HG03442 (cell line): Measurements from ENCODE around the gene ATP5F1C.
A peak's percentile ranks its signal among the peaks of the same experiment; 100 is the strongest.
"Not testable (repeated sequence)": the region's sequence is repeated elsewhere in the genome, so short reads cannot be mapped to it uniquely, and the experiment has no call there.

Experiments used
- ATAC-seq: cut with Tn5 transposase; IDR thresholded peaks from one replicate; pipeline ENCODE4 v1.9.1; 2021; ENCODE audit warnings: mild to moderate bottlenecking, moderate library complexity; ENCODE audit not compliant: unreplicated experiment

Gene ATP5F1C

DNA sequence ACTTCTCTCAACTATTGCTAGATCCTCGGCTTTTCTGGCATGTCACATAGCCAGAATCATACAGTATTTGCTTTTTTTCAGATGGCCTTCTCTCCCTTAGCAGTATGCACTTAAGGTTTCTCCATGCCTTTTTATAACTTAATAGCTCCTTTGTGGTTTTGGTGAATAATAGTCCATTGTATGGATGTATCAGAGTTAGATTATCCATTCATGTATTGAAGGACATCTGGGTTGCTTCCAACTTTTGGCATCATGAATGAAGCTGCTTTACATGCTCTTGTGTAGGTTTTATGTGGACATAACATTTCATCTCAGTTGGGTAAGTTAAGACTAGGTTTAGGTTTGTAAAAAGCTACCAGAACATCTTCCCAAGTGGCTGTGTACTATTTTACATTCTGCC, 4.6 kb downstream of the ATP5F1C start:
- ATAC-seq = no peak

DNA sequence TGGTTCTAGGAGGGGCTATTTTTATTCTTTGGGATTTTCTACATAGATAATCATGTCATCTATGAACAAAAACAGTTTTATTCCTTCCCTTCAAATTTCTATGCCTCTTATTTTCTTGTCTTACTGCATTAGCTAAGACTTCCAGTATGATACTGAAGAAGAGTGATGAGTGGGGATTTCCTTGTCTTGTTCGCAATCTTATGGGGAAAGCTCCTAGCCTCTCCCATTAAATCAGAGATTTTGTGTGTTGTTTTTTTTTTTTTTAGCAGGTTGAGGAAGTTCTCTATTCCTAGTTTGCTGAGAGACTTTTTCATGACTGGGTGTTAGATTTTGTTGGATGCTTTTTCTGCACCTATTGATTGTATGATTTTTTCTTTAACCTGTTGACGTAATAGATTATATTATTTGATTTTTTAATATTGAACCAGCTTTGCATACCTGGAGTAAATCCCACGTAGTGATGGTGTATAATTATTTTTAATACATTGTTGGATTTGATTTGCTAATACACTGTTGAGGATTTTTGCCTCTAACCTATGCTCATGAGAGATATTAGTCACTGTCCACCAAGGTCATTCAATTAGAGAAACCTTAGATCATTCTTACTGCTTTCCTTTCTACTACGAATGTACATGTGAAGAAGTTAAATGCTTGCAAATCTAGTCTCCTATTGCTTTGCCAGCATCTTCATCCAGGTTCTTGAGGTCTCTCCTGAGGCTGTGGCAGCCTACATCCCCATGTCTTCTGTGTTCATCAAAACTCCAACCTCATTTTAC, 6.5 kb downstream of the ATP5F1C start:
- ATAC-seq = no peak

DNA sequence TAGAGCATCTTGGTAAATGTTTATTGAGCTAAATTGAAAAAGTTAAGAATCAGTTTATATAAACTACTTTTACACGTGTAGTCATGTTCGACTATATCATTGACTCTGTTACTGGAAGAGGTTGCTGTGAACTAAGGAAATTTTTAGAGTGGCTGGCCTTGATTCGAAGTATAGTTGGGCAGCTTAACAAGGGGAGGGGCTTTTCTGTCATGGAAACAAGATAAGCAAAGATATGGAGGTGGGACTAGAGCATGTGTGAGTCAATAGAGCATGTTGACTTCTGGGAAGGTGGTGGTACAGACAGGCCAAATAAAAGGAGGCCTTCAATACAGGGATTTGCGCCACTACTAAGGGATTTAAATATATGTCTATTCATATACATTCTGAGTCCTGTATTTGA, 7.6 kb downstream of the ATP5F1C start:
- ATAC-seq = no peak

DNA sequence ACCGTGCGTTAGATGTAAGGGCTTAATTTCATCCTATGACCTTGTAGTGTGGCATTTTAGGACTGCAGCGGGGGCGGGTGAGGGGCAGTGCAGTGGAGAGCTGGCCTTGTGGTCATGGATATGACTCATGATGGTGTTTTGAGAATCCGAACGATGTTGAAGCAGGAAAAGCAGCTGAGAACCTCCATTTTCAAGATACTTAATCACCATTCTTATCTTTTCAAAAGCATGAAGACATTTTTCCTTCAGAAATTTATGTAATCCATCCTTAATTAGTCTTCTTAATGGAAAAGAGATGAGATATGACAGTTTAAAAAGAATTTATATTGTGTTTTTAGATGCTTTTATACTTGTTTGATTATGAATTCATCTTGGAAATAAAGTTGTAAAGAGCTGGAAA, 9.6 kb downstream of the ATP5F1C start:
- ATAC-seq = no peak

DNA sequence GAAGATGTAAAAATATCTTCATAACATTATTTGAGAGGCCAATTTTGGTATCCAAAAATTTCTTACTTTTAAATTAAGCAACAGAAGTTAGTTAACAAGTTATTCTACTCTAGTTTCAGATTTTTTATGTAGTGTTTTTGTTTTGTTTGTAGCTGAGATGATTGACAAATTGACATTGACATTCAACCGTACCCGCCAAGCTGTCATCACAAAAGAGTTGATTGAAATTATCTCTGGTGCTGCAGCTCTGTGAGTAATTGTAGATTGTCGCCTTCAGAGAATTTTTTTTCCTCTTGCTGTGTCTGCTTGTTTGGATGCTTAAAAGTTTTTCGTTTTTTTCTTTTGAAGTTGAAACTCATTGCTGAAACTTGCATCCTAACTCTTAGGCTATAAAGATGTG, 14.6 kb downstream of the ATP5F1C start:
- ATAC-seq = no peak

DNA sequence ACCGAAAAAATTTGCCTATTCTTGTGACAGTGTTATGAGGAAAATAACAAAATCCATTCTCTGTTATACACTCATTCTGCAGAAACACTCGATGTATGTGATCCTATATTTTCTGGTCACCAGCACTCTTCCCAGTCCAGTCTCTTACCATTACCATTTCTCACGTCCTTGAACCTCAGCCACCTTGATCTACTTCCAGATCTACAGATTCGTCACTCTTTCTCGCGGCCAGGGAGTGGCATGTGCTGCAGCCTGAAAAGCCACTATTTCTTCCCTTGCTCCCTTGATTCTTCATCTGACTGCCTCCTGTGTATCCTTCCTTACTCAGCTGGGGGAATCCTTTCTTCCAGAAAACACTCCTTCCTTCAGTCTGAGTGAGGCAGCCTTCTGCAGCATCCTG, 16.2 kb downstream of the ATP5F1C start:
- ATAC-seq = no peak

DNA sequence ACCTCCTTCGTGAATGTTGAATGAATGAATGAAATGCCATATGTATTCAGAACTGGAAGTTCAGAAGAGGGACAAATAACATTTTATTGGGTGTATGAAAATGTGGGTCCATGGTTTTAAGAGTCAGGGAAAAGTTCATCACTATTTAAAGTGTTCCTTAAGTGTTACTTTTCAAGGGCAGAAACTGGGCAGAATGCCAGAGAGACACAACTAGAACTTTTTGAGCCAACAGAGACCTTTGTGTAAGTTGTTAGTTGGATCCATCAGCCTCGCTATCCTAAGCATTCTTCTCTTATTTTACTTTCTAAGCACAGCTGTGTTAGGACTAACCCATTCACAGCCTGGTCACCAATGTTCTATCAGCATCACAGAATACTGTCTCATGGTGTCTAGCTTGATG, 16.8 kb downstream of the ATP5F1C start:
- no peak for ATAC-seq

DNA sequence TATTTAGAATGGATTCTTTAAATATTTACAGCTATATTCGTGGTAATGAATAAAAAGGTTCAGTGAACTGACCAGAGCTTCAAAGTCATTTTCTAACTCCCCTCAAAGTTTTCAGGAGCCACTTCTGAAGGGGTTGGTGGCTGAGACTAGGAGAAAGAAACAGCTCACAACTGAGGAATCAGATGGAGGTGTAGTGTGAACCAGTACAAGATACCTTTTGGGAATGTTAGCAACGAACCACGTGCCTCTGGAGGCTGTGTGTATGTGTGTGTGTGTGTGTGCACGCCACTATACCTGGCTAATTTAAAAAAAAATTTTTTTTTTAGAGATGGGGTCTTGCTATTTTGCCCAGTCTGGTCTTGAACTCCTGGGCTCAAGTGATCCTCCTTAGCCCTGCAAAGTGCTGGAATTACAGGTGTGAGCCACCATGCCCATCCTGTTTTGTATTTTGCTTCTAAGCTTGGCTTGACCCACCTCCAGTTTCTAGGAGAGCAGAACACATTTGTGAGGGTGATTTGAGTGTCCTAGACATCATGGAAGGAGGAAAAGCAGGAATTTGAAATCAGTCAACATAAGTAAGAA, 20.8 kb downstream of the ATP5F1C start:
- ATAC-seq = no peak

DNA sequence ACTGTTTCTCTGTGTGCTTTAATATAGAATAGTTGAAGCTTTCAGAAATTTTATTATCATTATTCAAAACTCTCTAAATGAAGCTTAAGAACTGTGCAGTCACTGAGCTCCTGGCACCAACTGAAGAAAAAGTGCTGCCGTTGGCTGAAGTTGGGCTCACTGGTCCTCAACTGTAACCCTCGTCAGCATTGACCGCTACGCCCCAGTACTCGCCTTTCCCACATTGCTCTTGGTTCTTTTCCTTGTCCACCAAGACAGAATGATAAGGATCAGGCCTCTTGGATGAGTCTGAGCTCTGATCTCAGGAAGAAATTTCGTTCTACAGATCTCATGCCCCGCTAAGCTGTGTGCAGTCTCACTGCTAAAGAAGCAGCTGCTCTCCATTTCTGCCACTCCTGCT, 22.5 kb downstream of the ATP5F1C start:
- no peak for ATAC-seq

DNA sequence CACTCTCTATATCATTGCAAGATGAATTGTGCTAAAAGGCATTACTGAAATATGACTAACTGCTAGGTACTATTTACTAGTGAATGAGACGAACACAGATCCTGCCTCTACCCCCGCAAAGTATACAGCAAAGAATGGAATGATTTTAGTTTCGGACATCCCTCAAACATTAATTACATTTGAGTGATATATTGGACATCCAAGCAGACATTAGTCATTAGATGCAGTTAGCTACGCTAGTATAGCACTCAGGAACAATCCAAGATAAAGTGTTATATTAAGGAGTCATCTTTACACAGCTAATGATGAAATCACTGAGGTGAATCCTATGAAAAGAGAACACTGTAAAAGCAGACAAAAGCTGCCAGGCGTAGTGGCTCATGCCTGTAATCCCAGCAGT, 23.0 kb downstream of the ATP5F1C start:
- ATAC-seq = no peak

DNA sequence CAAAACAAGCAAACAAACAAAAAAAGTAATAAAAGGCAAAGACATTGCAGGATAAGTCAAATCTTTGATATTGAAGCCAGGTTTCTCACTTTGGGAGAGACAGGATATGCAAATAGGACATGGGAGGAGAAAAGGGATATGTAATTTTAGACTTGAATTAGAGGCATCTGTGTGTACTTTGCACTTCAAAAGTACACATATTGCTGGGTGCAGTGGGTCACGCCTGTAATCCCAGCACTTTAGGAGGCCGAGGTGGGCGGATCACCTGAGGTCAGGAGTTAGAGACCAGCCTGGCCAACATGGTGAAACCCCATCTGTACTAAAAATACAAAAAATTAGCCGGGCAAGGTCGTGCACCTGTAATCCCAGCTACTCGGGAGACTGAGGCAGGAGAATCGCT, 23.8 kb downstream of the ATP5F1C start:
- ATAC-seq = not testable (repeated sequence)

DNA sequence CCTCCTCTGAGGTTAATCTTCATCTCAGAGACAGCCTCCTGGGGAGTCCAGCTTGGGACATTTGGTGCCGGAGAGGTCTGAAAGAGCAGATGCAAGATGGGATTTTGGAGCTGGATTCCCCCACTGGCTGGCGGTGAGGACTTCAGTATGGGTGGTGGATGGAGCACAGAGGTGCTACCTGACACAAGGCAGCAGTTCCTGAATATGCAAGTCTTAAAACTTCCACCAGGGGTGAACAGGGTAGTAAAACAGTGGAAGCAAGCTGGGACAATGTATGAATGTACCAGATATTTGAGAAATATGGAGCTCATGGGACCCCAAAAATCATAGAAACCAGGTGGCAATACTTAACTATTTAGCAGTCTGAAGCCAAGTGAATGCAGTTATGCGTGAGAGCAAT, 25.5 kb downstream of the ATP5F1C start:
- no peak for ATAC-seq

DNA sequence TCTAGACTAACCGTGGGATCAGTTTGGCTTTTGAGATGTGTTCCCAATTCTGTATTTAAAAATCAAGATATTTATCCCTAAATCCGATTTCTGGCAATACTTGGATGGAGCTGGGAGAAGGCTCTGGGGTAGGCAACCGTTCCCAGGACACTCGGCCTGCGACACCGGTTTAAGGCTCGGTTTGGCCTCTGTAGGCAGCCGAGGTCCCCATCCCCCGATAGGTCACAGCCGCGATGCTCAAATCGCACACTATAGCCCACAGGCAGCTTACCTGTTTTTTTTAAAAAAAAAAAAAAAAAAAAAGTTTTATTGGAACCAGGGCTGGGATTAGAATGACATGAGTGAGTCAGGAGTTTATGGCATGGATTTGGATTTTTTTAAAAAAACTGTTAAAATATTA, 29.6 kb downstream of the ATP5F1C start:
- no peak for ATAC-seq

DNA sequence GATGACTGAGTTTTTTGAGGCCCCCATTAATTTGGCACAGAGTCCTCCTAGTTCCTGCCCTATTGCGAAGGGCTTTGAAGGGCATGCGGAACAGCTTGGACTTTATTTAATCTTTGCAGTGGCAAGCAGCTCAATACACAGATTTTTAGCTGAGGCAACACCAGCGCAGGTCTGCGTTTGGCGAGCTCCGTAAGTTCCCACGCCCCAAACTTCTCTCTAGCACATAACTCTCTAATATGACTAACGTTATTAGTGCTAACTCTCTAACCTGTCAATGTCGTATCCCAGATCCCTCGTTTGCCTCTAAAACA, 30.0 kb downstream of the ATP5F1C start:
- peak; percentile 10 for ATAC-seq

DNA sequence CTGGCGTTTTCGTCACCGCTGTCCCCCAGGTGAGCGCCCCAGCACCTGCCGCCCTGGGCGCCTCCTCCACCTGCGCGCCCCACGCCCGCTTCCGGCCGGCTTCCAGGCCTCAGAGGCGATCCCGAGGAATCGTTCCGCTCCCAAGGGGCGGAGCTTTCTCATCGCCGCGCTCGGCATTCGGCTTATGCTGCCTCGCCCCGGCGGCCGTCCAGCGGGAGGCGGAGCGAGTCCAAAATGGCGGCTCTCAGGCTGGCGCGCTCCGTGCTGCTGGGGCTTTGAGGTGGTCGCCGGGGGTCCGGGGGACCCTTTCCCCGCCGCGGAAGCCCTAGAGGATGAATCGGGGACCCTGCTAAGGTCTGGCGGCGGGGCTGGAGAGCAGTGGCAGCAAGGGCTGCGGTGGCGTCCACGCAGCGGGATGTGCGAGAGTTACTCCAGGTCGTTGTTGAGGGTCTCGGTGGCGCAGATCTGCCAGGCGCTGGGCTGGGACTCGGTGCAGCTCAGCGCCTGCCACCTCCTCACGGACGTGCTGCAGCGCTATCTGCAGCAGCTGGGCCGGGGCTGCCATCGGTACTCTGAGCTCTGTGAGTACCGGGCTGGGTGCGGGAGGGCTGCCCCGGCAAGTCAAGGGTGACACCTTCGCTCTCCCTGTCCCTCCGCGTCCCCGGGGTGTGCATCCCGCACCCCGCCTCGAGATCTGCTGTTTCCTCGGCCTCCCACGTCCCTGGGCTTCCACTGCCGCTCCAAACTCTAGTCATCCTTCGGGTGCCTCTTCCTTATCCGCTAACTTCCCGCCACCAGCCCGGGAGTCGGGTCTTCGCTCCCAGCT, 30.5 kb downstream of the ATP5F1C start, which contains the start of gene TAF3:
Gene TAF3 (plus strand): TSS at position 211 of the 826 bp plus-strand sequence. CDS start 205 bp downstream, at position 416.
- peak; percentile 83 for ATAC-seq

DNA sequence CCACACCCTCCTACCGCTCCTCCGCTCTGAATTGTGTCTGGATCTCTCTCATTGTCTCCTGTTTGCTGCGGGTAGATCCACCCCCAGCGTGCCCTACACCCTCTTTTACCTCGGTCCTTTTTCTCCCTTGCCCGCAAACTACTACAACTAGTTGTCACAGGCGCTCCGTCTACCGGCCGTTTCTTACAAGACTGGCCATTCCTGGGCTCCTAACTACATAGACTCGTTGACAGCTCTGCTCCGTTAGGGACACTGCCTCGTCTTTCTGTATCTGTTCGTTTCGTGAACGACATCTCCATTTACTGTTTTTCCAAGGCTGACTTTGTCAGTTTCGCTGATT, 31.1 kb downstream of the ATP5F1C start:
- peak; percentile 54 for ATAC-seq

DNA sequence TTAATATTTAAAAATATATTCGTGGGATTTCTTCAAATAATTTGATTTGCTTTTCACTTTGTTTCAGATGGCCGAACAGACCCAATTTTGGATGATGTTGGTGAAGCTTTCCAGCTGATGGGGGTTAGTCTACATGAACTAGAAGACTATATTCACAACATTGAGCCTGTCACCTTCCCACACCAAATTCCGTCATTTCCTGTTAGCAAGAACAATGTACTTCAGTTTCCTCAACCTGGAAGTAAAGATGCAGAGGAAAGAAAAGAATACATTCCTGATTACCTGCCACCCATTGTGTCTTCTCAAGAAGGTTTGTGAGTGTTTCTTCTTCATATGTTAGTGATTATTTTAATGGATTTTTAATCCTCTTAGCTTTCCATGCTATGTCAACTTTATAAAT, 36.3 kb downstream of the ATP5F1C start:
- ATAC-seq = no peak

DNA sequence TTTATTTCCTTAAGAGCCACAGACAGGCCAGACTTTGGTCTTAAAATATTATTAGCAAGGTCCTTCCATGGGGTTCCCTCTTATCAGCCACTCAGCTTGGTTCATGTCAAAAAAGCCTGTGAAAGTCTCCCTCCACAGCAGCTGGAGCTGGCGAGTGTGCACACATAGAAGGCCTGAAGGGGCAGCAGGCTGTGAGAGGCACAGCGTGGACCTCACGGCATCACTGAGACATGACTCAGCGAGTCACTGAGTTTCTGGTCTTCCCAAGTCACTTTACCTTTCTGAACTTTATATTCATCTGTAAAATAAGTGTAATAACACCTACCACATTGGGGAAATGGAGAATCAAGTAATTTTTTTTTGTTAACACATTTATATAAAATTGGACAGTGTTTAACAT, 39.0 kb downstream of the ATP5F1C start:
- no peak for ATAC-seq

DNA sequence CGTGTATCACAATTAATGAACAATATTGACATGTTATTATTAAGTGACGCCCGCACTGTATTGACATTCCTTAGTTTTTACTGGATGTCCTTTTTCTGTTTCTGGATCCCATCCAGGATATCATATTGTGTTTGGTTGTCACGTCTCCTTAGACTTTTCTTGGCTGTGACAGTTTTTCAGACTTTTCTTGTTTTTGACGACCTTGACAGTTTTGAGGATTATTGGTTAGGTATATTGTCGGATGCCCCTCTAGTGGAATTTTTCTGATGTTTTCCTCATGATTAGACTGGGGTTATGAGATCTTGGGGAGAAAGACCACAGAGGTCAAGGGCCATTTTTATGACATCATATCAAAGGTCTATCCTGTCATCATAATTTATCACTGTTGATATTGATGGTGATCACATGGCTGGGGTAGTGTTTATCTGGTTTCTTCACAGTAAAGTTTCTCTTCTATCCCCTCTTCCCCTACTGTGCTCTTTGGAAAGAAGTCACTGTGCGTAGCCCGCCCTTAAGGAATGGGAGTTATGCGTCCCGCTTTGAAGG, 41.4 kb downstream of the ATP5F1C start:
- ATAC-seq = no peak

DNA sequence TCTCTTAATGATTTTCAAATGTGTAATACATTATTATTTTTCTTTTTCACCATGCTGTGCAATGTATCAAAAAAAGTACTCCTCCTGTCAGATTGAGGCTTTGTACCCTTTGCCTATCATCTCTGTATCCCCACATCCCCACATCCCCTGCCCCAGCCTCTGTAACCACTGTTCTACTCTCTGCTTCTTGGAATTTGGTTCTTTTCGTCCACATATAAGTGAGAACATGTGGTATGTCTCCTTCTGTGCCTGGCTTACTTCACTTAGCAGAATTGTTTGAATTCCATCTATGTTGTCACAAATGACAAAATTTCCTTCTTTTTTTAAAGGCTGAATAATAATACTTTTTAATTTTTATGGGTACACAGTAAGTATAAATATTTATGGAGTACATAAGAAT, 44.1 kb downstream of the ATP5F1C start:
- ATAC-seq = no peak

DNA sequence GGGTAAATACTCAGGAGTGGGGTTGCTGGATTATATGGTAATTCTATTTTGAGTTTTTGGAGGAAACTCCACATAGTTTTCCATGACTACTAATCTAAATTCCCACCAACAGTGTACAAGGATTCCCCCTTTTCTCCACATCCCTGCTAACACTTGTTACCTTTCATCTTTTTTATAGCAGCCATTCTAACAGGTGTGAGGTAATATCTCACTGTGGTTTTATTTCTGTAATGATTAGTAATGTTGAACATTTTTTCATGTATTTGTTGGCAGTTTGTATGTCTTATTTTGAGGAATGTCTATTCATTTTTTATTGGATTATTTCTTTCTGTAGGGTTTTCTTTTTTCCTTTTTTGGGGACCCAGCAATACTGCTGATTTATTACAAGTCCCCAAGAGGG, 45.2 kb downstream of the ATP5F1C start:
- no peak for ATAC-seq

DNA sequence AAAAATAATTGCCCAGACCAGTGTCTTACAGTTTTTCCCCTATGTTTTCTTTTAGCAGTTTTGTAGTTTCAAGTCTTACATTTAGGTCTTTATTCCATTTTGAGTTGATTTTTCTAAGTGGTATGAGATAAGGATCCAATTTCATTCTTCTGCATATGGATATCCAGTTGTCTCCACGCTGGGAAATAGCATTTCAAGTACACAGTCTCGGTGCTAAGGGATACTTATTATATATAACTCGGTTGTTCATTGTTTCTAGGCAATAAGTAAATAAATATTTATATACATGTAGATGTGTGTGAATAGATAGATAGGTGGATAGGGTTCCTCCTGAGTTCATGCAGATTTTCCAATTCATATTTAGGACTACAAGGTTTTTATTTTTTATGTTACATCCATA, 46.3 kb downstream of the ATP5F1C start:
- no peak for ATAC-seq
